NCI-H1930 (cell line): ENCODE results near the gene ENTR1.

Experiments
- DNase-seq, 2 experiments: peaks; one replicate each; lab custom pipeline; 2025; lab: John Stamatoyannopoulos, UW

The ENTR1 gene

GRCh38 chr9:136410500-136411287, at the start of gene ENTR1, which contains the start of gene PMPCA:
Gene ENTR1 (minus strand): TSS chr9:136410614. CDS start chr9:136410397, 217 bp downstream.
Gene PMPCA (plus strand): TSS chr9:136410658. CDS start chr9:136410669, 11 bp downstream.
- DNase-seq: peak; percentile 62 to 83

DNA sequence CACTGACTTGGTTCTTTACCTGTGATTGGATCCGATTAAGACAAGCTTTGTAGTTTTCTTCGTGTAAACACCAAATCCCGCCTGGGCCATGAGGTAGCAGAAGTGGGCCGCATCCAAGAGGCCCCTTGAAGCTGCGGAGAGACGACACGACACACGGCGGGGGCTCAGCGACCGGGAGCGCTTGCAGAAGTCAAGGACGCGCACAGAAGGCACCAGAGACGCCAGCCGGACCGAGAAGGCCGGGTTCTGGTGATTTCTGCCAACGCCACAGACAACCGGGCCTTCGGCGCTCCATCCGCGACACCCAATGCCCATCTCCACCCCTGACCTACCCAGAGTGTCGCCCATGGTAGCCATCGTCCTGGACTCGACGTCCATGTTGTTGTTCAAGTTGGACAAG, 49.0 kb upstream of the ENTR1 start:
- DNase-seq: no peak

DNA sequence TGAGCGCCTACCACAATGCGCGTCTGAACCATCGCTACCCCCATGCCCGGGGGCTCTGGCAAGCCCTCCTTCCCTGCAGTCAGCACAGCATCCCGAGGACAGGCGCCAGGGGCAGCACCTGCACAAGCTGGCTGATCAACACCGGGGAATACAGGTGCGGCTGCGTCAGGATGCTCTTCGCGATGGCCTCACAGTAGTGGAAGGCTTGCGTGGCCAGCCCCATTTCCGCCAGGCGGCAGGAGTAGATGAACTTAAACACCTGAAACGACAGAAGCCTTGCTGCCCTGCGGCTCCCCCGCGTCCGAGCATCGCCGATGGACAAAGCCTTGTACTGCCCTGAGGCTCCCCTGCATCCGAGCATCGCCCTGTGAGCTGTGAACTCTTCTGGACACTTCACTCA, 46.9 kb upstream of the ENTR1 start:
- no peak for DNase-seq

DNA sequence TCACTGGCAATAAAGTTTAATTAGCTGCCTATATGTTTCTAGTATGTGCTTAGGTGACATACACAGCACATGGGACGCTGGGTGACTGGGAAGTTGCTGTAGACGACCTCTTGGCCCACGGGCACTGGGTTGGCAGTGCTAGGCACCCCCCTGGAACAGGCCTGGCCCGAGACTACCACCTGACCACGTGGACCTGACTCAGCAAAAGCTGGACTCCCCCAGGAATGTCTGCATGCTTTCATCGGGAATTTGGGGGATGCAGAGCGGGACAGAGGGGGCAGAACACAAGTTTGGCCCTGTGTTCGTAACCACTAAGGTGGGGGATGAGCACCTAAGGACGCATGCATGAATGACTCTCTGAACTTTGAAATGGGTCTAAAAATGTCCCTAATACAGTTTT, 45.8 kb upstream of the ENTR1 start:
- no peak for DNase-seq

GRCh38 chr9:136455043-136456002, 44.9 kb upstream of the ENTR1 start:
- no peak for DNase-seq

- DNase-seq: no peak
Measured at GRCh38 chr9:136454026-136454796, 43.8 kb upstream of the ENTR1 start.

DNA sequence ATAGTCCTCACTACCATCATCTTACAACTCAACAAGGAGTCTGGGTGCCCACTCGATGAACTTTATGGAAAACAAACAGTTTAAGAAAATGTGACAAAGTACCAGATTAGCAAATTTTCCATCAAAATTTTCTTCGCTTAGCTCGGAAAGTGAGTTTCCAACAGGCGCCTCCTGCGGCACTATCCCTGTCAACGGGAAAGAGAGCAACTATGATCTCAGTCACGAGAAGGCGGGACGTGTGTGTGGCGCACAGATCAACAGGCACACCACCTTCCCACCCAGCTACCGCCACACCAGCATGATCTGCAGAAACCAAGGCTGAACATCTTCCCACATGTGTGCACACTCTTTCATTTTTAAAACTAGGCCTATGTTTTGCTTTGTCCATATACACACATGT, 42.9 kb upstream of the ENTR1 start:
- no peak for DNase-seq

GRCh38 chr9:136451221-136451877, 40.9 kb upstream of the ENTR1 start:
- DNase-seq: no peak

DNA sequence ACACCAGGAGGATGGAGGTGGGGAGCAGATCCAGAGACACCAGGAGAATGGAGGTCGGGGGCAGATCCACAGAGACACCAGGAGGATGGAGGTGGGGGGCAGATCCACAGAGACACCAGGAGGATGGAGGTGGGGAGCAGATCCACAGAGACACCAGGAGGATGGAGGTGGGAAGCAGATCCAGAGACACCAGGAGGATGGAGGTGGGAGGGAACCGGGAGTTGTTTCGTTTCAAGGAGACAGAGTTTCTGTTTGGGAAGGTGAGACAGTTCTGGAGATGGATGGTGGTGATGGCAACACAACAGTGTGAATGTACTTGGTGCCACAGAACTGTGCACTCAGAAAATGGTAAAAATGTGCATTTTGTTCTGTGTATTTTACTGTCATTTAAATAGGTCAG, 38.2 kb upstream of the ENTR1 start:
- no peak for DNase-seq

DNA sequence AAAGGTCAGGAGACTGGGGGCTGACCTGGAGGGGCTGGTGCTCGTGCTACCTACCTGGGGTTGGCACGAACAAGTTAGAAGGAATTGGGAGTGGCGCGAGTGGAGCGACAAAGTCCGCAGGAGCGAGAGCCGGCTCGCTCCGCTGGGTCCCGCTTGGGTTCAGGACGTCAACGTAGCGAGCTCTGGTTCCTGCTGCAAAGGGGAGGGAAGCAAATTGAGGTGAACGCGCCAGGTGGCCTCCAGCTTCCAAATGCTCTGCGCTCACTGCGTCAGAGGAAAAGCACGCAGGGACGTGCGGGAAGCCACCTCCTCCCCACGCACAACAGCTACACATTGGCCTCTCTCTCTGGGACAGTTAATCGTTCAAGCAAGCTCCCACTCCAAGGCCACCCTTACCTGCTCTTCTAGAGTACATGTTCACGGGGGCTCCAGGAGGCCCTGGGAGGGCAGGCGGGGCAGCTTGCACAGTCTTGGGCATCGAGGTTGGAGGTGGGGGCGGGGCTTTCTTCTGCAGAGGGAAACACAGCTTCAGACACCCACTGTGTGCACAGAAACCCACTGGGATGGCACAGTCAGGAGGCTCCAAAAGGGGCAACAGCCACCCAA, 36.9 kb upstream of the ENTR1 start:
- no peak for DNase-seq

- DNase-seq: no peak
Measured at GRCh38 chr9:136445799-136446198, 35.4 kb upstream of the ENTR1 start.

DNA sequence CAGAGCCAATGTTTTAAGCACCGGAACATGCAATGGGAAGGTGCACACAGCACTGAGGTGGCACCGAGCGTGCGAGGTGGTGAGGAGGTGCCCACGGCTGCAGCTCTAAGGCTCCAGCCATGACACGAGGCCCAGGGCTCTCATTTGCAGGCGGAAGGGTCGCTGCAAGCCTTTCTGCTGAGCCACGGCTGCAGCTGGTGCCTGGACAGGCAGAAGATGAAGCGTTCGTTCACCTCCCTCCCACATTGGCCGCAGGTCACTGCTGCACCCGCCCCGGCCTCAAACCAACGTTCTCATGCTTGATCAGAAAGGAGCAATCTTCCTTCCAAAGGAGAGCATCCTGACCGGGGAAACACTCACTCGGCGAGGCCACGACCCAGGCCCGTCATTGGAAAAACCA, 33.7 kb upstream of the ENTR1 start:
- DNase-seq: no peak

DNA sequence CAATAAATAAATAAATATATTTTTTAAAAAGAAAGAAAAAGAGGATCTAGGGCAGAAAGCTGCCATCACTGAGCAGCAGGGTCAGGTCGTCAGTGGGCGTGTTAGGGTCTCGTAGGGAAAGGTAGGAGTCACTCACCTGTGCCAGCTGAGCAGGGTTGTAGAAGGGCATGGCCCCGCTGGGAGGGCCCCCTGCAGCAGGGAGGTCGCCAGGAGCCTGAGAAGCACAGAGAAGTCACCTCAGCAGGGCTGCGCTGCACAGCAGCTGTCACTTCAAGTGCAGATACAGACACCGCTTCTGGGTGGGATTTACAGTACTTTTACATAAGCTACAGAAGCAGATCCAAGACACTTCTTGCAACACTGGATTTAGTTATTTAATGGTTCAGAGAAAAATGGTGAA, 33.3 kb upstream of the ENTR1 start:
- DNase-seq: no peak

DNA sequence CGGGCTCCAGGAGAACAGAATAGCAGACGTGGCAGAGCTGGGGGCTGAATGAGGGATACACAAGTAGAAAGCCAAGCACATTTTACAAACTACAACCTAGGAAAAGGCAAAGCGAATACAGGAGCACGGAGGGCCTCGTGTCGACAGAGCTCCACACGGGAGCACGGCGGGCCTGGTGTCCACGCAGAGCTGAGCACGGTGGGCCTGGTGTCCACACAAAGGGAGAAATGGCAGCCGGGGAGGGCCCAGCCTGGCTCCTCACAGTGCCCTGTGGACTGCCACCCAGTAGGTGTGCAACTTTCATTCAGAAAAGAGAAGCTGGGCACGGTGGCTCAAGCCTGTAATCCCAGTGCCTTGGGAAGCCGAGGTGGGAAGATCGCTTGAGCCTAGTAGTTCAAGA, 32.7 kb upstream of the ENTR1 start:
- DNase-seq: no peak

DNA sequence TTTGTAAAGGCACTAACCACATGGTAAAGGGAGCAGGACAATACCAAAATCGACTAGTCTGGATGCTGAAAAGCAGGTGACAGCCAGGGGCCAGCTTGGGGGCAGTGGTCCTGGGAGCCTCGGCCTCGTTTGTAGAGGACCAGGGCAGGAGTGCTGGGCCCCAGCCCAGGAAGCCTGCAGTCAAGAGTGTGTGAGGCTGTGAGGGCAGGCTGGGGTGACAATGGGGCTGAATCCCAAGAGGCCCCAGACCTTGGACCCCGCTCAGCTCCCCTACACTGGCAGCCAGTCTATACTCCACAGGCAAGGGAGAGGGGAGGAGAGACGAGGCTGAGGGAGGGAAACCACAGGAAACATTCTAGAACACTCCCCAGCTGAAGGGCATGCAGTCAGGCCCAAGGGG, 31.9 kb upstream of the ENTR1 start:
- DNase-seq: no peak

- no peak for DNase-seq
Measured at GRCh38 chr9:136441681-136442245, 31.3 kb upstream of the ENTR1 start.

- no peak for DNase-seq
Measured at GRCh38 chr9:136441191-136441680, 30.8 kb upstream of the ENTR1 start.

DNA sequence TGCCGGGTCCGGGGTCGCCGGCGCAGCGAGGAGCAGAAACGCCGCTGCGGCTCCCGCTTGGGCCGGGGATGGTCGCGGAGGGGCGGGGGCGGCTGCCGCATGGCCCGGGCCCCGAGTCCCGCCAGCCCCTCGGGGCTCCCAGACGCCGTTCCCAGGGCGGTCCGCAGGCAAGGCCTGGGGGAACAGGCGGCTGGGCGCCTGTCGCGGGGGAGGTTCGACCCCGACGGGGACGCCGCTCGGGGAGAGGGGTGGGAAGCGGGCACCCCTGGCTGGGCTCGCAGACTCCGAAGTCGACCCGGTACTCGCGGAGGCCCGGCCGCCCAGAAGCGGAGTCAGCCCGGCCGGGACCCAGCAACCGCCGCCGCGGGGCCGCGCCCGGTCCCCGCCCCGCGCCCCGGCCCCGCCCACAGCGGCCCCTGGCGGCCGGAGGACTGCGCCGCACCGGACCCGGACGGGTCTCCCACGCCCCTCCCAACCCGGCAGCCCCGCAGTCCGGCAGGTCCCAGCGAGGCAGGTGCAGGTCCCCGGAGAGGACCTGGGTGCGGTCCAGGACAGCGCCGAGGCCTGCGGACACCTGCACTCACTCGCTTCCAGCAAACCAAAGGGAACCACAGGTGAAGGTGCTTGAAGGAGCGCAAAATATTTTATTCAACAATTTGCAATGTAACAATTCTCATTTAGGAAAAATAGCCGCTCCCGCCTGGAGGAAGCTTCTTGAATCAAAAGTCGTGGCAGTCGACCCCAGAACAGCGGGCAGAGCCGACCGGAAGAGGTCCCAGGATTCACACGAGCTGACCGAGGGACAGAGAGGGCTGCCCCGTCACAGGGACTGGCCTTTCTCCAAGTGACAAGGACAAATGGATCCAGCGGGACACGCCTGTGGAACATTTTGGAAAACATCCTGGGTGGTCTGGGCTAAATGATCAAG, 29.3 kb upstream of the ENTR1 start, which contains the start of gene INPP5E:
Gene INPP5E (minus strand): TSS at position 365 of the 928 bp plus-strand sequence. CDS start 426 bp downstream, outside the sequence.
- peak; percentile 30 to 74 for DNase-seq
